ENCODE results near the gene GRM3.

The GRM3 gene

GRCh38 chr7:86790383-86790782, 146.7 kb downstream of the GRM3 start:
- no peak for DNase-seq

- DNase-seq: no peak
Observed at GRCh38 chr7:86792260-86792659, 148.6 kb downstream of the GRM3 start.

DNA sequence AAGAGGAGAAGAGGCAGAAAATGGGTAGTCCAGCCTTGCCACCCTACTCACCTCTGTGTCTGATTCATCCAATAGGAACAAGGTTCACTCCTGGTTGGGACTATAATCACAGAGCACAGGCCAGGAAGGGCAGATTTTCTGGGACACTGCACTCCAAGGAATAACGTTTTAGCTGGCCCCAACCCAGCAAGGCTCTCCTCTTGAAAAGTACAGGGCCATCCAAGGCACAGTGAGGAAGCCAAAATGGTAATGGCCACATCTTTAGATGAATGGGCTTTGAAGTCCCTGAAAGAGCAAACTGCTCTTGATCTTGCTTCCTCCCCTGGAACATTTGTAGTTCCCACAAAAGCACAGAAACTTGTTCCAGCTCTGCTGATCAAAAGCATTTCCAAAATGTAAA, 149.4 kb downstream of the GRM3 start:
- no peak for DNase-seq

GRCh38 chr7:86814661-86815379, 171.1 kb downstream of the GRM3 start:
- no peak for DNase-seq

- DNase-seq: no peak
Observed at GRCh38 chr7:86815556-86815955, 171.8 kb downstream of the GRM3 start.

DNA sequence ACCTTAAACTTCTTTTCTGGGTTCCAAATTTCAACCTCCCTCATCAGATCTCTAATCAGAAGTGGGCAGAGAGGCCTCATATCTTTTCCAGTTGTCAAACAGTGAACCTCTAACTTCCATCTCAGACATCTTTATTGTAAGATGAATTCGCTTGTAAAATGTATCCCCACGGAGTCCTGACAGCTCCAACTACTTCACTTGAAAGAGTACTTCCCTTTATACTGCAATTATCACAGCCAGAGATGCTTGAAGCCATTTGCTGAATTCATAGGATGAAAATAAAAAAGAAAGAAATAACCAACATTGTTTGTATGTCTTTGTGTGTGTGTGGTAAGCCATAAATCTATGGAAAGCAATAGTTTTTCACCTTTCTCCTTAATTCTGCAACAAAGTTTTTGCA, 175.2 kb downstream of the GRM3 start:
- DNase-seq: no peak

DNA sequence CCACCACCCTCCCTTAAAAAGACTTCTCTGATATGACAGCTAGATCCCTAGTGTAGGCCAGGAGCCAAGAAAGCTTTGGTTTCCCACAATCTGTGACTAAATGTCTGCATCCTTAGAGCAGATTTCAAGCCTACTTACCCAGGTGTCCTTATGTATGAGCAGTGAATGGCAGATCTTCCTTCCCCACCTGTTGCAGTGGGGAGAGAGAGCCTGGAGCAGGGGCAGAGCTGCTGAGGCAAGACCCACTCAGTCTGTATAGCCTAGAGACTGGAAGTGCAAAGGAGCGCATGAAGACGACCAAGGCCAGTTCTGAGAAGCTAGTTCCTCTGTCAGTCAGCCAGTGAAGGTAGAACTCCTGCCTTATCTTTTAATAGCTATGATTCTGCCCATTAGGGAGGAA, 180.1 kb downstream of the GRM3 start:
- DNase-seq: no peak

DNA sequence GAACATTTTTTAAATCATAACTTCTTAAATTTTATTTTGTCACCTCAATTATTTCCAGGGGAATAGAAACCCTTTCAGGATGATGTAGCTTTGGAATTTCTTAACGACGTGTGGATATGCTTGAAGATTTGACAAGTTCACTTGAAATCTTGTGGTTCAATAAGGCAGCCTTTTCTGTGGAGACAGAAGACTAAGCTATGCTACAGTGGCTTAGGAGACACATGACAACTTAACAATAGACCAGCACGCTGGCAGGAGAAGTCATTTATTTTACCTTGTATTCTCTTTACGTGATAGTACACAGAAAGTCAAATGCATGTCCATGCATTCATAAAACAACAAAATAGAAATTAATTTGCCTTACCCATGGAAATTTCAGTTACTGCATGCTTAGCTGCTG, 181.6 kb downstream of the GRM3 start:
- DNase-seq: no peak

GRCh38 chr7:86826948-86827347, 183.2 kb downstream of the GRM3 start:
- no peak for DNase-seq

DNA sequence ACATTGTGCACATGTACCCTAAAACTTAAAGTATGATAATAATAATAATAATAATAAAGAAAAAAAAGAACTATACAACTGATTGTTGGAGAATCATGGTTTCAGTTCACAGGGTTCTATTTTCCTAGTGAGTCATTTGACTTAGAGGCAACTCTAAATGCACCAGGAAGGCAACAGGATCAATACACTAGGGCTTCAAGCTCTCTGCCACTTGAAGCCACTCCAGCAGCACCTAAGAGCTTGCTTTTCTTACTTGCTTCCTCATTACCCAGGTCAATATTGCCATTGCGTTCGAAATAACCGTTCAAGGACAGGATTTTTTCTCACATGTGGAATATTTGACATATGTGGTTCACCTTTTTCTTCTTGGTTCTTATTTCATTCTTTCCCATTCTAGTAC, 189.7 kb downstream of the GRM3 start:
- DNase-seq: no peak

DNA sequence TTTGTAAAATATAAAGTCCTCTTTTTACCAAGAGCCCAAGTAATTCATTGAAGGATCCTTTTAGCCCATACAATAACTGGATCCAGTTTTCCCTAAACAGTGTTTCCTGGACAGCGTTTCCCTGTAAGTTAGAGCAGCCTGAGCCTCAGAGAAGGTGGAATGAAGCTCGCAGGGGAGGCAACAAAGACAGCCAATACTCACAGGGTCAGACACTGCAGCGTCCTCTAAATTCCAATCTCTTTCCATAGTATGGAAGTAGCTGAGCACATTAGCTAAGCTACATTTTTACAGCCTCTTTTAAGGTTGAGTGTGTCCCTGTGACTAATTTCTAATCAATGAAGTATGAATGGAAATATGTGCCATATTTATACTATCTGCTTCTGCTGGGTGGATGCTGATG, 193.5 kb downstream of the GRM3 start:
- DNase-seq: no peak

DNA sequence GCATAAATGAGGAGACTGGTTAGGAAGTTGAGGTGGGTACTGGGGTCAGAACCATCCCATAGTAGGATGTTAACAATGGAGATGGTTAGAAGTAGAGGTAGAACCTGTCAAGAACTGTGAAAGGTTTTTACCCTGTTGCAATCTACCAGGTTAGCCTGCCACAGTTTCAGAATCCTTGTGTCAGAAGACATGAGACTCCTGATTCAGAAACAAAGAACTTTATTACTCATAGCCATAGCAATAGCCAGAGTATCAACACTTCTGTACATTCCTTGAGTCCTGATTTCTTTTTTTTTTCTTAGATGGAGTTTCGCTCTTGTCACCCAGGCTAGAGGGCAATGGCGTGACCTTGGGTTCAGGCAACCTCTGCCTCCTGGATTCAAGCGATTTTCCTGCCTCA, 200.9 kb downstream of the GRM3 start:
- no peak for DNase-seq

DNA sequence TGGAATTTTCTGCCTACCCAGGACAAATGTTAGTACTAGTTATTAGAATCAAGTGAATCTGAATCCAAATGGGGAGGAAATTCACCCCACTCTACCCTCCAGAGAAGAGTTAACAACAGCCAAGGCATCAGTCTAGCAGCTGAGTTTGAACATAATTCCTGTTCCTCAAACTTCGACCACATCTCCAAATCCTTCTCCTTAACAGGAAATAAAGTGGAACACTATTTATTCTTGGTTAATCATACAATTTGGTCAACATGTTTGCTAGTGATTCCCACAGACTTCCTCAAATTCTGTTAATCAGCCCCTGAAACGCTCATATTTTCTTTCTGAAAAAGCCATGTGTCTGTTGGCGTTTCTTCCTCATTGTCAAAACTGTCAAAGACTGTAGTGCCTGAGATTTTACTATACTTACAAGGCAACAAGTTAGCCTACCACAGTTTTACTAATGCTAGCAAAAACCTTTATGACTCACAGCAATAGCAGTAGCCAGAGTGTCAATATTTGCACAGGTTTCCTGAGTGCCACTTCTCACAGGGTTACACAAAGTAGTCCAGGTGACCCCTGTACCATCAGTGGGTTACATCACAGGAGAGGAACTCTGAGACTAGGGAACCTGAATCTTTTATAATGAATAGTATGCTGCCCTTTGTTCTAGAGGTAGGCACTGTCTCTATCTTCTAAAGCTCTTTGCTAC, 202.9 kb downstream of the GRM3 start:
- no peak for DNase-seq

DNA sequence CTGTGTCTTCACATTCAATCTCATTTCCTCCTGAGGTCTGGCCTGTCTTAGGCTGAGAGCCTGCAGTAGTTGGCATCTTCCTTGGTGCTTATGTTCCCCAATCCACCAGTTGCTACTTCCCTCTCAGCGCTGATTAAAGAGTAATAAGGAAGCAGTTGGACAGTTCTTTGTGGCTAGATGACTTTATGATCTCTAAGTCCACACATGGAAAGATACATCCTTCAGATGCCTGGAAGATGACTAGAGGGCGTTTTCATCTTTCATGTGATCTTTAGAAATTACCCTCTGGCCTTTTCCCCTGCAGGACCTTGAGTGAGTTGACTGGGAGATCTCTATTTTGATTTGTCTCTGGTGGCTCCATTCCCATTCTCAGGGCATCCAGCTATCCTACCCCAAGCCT, 204.5 kb downstream of the GRM3 start:
- DNase-seq: no peak

- no peak for DNase-seq
Observed at GRCh38 chr7:86851566-86851965, 207.9 kb downstream of the GRM3 start.

GRCh38 chr7:86863452-86863851, 219.7 kb downstream of the GRM3 start:
- DNase-seq: no peak

DNA sequence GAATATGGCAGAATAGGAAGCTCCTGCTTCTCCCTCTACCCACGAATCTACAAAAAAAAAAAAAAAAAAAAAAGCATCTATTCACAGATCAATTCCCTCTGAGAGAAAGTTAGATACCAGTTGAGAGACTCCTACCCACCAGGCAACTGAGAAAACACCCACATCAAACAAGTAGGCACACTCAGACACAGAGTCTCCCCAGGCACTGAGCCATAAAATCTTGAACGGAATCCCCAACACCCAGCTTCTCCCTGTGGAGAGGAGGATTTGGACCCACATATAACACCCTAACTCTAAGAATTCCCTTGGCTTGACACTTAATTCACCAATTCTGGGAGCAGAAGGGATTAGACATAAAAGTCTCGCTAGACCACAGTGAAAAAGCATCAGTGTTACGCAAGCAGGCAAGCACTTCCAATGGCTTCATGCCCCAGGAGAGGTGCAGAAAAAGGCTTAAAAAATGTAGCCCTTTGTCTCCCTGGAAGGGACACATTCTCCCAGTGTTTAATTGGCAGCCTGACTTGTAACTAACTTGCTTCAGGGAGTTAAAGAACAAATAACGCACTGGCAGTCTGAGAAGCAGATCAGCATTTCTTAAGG, 223.6 kb downstream of the GRM3 start:
- no peak for DNase-seq

- DNase-seq: no peak
Observed at GRCh38 chr7:86876146-86876545, 232.4 kb downstream of the GRM3 start.

DNA sequence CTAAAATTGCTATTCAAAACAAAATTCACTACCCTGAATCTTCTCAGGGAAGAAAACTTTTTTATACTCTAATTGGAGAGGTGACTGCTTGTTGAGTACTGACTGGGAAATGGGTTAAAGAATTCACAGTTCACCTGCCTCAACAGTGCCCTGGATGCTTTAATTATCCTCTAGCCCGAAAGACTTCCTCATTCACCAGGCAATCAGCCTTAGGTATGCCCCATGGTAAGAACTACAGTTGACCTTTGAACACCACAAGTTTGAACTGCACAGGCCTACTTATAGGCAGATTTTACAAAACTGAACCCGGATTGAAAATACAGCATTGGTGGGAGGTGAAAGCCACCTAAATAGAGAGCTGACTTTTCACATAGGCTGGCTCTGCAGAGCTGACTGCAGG, 240.4 kb downstream of the GRM3 start:
- DNase-seq: no peak

DNA sequence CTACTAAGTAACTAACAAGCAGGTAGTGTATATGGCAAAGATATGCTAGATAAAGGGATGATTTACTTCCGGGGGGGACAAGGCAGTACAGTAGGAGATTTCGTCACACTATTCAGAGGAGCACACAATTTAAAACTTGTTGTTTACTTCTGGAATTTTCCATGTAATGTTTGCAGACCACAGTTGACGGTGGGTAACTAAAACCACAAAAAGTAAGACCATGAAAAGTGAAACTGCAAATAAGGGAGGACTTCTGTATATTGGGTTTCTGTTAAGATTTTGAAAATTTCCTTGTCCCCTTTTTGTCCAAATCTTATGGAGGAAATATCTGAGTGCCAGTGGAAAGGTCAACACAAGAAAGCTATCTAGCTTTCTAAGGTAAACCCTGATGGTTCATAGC, 245.8 kb downstream of the GRM3 start:
- no peak for DNase-seq

DNA sequence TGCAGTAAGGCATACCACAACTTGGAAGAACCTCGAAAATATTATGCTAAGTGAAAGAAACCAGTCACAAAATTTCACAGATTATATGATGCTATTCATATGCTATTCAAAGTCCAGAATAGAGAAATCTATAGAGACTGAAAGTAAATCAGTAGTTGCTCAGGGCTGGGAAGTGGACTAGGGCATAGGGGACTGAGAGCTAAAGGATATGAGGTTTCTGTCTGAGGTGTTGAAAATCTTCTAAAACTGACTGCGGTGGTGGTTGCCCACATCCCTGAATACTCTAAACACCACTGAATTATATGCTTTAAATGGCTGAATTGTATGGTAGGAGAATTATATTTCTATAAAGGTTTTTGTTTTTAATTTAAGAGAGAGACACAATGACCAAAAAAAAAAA, 254.5 kb downstream of the GRM3 start:
- DNase-seq: no peak

DNA sequence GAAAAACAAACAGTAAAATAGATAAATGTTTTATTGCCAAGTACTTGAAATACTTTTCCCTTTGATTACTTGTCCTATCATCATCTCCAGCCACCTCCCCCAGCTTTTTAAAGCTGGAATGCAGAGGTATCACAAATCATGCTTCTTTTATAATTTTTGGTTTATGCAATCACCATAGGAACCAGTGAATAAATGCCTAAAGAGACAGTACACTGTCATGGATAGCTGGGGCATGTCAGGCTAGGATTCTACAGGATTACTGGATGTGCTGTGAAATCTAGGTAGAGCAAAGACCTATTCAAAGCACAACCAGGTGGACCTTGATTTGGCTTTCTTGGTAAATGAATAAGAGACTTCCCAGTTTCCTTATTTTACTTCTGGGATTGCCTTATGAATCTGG, 257.2 kb downstream of the GRM3 start:
- DNase-seq: no peak

DNA sequence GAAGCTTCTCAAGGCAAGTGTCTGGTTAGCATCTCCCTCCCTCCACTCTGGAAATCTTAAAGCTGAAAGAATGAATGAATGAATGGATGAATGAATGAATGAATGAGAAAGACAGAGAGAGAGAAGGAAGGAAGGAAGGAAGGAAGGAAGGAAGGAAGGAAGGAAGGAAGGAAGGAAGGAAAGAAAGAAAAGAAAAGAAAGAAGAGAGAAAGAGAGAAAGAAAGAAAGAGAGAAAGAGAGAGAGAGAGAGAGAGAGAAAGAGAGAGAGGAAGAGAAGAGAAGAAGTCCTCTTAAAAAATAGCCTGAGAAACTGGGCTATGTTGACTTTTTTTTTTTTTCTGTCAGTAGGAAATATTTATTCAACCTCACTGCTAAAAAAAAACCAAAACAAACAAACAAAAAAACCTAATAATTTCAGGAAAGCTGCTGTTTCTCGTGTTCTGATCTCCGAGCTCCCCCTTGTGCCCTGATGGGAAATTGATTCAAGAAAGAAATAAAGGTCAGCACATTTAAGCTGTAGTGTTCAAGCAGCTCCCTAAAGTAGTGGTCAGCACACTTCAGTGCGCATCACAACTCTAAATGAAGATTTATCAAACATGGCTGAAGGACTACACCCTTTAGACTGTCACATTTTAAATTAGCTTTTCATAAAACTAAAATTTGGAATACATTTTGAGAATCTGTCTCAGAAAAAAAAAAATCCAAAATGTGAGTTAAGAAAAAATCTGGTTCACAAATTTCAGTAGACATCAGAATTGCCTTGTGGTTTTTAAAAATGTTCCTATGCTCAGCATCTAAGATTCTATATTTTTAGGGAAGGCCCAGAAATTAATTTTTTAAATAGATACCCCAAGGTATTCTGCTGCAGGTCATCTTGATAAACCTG, 261.5 kb downstream of the GRM3 start:
- peak; percentile 23 for DNase-seq
